CMK (cell line): ENCODE measurements around the gene SSRP1.
"Not testable (repeated sequence)": the region's sequence is repeated elsewhere in the genome, so short reads cannot be mapped to it uniquely, and the experiment has no call there.

Experiments used
- DNase-seq: peaks from one replicate; pipeline ENCODE4 v3.0.0-alpha.2; 2010; ENCODE audit warnings: low read depth

The SSRP1 gene

GRCh38 chr11:57300785-57301184 lies 34.9 kb downstream of the SSRP1 start:
- no peak for DNase-seq

GRCh38 chr11:57299150-57299737 lies 36.4 kb downstream of the SSRP1 start:
- DNase-seq = no peak

GRCh38 chr11:57297221-57297620 lies 38.5 kb downstream of the SSRP1 start:
- DNase-seq = no peak

GRCh38 chr11:57296205-57296604 lies 39.5 kb downstream of the SSRP1 start:
- DNase-seq = not testable (repeated sequence)

- DNase-seq = no peak
Measured at GRCh38 chr11:57294225-57295131, 41.2 kb downstream of the SSRP1 start.

- no peak for DNase-seq
Measured at GRCh38 chr11:57290288-57290687, 45.4 kb downstream of the SSRP1 start.

- no peak for DNase-seq
Measured at GRCh38 chr11:57288771-57289579, 46.7 kb downstream of the SSRP1 start.

GRCh38 chr11:57287884-57288283 lies 47.8 kb downstream of the SSRP1 start:
- no peak for DNase-seq

GRCh38 chr11:57283231-57283990 lies 52.3 kb downstream of the SSRP1 start:
- no peak for DNase-seq

GRCh38 chr11:57281546-57281945 lies 54.1 kb downstream of the SSRP1 start:
- DNase-seq = not testable (repeated sequence)

GRCh38 chr11:57279116-57279515 lies 56.6 kb downstream of the SSRP1 start:
- no peak for DNase-seq

GRCh38 chr11:57278721-57279095 lies 57.0 kb downstream of the SSRP1 start:
- DNase-seq = no peak

- DNase-seq = no peak
Measured at GRCh38 chr11:57277845-57278720, 57.6 kb downstream of the SSRP1 start.

GRCh38 chr11:57276971-57277675 lies 58.6 kb downstream of the SSRP1 start:
- DNase-seq = no peak

GRCh38 chr11:57276169-57276970 lies 59.3 kb downstream of the SSRP1 start:
- no peak for DNase-seq
